Lower leg skin (tissue), 3 donors: Measurements from ENCODE around the gene CLDN10.

Experiments used
- CTCF ChIP-seq, 3 donors: fragments of 450-650 bp; IDR thresholded peaks; one replicate each; pipeline ENCODE4 v1.5.1; 2016; ENCODE audit warnings: antibody characterized with exemption in 3 of 3, mild to moderate bottlenecking in 3 of 3, moderate library complexity in 2 of 3
- POLR2A ChIP-seq, 2 donors: fragments of 450-650 bp; IDR thresholded peaks; one replicate each; pipeline ENCODE4 v1.6.1; 2016 to 2017; ENCODE audit warnings: antibody characterized with exemption in 2 of 2, mild to moderate bottlenecking in 1 of 2, moderate library complexity in 1 of 2

GRCh38 chr13:95516021-95516420 is 36.5 kb upstream of the CLDN10 start:
- TF ChIP-seq CTCF (IDR thresholded peaks at IDR 0.05): no peak
- TF ChIP-seq POLR2A (IDR thresholded peaks at IDR 0.05): no peak
